ENCODE data around the gene MICOS13. TPM values are rescaled to one million over a fixed set of nuclear protein-coding genes. Genes with fewer than 3 reads are reported as not detected.
"Not testable (repeated sequence)": the region's sequence is repeated elsewhere in the genome, so short reads cannot be mapped to it uniquely, and the experiment has no call there.

MICOS13 gene
- total and polyA plus RNA-seq, 8 donors, result 11.0 to 171 (median 70.8) TPM

DNA sequence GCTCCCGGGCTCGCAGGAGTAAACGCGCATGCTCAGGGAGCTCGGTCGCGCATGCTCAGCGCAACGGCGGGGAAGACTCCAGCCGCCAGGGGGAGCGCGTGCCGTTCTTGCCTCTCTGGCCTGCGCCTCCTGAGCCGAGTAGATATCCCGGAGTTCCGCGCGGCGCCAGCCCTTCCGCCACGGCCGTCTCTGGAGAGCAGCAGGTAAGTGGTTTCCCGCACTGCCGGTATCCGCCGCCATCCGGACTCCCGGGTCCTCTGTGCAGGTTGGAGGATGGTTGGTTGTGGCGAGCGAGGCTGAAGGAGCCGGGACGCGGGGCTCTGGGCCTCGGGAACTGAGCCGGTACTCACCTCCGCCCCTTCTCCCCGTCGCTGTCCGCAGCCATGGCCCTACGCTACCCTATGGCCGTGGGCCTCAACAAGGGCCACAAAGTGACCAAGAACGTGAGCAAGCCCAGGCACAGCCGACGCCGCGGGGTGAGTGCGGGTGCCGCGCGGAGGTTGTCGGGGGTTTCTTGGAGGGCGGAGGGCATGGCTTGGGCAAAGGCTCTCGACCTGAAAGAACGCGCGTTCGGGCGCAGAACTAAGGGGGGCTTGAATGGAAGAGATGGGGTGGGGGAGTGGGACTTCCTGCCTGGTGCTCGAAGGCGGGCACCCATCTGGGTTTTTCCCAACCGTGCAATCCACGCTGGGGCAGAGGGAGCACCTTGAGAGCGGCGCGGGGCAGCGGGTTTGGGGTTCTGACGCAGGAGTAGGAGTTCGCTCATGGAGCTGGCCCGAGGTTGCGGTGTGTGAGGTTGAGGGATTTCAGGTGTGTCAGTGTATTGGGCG, 10.0 kb upstream of the MICOS13 start, which contains the start of gene RPL36:
Gene RPL36 (plus strand): TSS at position 171 of the 830 bp plus-strand sequence. CDS start 213 bp downstream, at position 384.
- Histone ChIP-seq H3K9me3 (no peaks in the 10 kb centered on the region), H3K27me3 (no peaks in the 10 kb centered on the region), H3K4me3 (peak within 1 kb of the TSS; percentile 71 to 88 (median 78)), H3K36me3 (peaks cover 37 to 40% (median 39%) of the 10 kb centered on the region in 4 donors), H3K4me1 (peaks cover 33 to 69% (median 56%) of the 10 kb centered on the region in 4 donors), H3K27ac (peak within 1 kb of the TSS; percentile 77 to 95 (median 93))
- WGBS, 5 donors, result 0 to 1% (median 1%) methylated on average over 16 to 73 of the region's 73 CpGs
- intact Hi-C loops (cut with DNase I; ENCODE audit: low total_unique reads), result no loop called here
- TF ChIP-seq POLR2AphosphoS5 (IDR thresholded peaks at IDR 0.05), result peak; percentile 91 to 99 (median 97)
- no peak for TF ChIP-seq EP300 (IDR thresholded peaks at IDR 0.05)
- peak in 2 of 4 donors; percentile 26 to 48 for TF ChIP-seq POLR2A (IDR thresholded peaks at IDR 0.05)
- TF ChIP-seq, protein P1, sequence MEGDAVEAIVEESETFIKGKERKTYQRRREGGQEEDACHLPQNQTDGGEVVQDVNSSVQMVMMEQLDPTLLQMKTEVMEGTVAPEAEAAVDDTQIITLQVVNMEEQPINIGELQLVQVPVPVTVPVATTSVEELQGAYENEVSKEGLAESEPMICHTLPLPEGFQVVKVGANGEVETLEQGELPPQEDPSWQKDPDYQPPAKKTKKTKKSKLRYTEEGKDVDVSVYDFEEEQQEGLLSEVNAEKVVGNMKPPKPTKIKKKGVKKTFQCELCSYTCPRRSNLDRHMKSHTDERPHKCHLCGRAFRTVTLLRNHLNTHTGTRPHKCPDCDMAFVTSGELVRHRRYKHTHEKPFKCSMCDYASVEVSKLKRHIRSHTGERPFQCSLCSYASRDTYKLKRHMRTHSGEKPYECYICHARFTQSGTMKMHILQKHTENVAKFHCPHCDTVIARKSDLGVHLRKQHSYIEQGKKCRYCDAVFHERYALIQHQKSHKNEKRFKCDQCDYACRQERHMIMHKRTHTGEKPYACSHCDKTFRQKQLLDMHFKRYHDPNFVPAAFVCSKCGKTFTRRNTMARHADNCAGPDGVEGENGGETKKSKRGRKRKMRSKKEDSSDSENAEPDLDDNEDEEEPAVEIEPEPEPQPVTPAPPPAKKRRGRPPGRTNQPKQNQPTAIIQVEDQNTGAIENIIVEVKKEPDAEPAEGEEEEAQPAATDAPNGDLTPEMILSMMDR (IDR thresholded peaks at IDR 0.05), result peak in 5 of 7 experiments; percentile 91 to 99 (median 97)
- DNase-seq, result peak; percentile 99

DNA sequence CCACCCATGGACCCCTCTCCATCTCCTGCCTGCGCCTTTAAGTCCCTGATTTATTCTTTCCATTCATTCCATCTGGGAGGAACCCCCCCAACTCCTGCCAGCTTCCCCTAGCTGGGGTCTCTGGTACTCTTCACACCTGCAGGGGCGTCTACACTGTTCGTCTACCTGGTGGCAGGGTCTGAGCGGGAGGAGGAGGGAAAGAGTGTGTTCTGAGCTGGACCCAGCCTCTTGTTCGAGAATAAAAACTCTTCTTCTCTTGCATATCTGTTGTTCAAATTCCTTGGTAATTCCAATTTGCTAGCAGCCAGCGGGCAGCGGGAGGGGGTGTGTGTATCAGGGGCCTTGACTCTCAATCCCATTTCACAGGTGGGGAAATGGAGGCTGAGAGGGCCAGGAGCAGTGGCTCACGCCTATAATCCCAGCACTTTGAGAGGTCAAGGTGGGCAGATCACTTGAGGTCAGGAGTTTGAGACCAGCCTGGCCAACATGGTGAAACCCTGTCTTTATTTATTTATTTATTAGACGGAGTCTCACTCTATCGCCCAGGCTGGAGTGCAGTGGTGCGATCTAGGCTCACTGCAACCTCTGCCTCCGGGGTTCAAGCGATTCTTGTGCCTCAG, 8.1 kb upstream of the MICOS13 start:
- Histone ChIP-seq H3K4me1 (peaks cover 33 to 60% (median 49%) of the 10 kb centered on the region in 4 donors), H3K36me3 (peaks cover 18 to 20% (median 20%) of the 10 kb centered on the region in 4 donors)
- H3K27me3 ChIP-seq; H3K27ac ChIP-seq; intact Hi-C loops (cut with DNase I; ENCODE audit: low total_unique reads); H3K4me3 ChIP-seq; H3K9me3 ChIP-seq: not testable (repeated sequence)
- 93 to 95% (median 94%) methylated on average over 12 to 13 of the region's 13 CpGs for WGBS, 5 donors
- peak in 1 of 2 donors; percentile 9 for DNase-seq

DNA sequence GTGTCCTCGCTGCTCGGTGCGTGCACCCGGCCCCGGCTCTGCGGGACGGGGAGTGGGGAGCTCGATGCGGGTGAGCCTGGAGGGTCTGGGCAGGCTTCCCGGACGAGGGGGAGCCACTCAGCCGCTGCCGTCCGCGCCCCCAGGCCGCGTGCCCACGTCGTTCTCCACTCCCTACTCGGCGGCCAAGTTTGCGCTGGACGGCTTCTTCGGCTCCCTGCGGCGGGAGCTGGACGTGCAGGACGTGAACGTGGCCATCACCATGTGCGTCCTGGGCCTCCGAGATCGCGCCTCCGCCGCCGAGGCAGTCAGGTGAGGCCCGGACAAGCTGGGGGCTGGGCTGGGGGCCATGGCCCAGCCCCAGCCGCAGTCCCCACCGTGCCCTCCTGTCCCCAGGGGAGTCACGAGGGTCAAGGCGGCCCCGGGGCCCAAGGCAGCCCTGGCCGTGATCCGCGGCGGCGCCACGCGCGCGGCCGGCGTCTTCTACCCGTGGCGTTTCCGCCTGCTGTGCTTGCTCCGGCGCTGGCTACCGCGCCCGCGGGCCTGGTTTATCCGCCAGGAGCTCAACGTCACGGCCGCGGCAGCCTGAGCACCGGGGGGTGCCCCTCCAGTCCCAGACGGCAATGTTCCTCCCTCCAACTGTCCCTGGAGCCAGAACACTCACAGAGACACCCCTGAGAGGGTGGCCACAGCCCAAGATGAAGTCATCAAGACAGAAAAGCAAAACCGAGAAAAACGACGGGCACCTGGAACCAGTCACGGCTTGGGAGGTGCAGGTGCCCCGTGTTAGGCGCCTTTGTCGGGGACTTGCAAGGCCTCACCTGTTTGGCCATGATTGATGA, 7.3 kb upstream of the MICOS13 start:
- DNase-seq, result peak in 1 of 2 donors; percentile 34
- TF ChIP-seq POLR2AphosphoS5 (IDR thresholded peaks at IDR 0.05) (no peak), POLR2A (IDR thresholded peaks at IDR 0.05) (no peak)
- TF ChIP-seq, protein P1 (IDR thresholded peaks at IDR 0.05), result peak in 1 of 7 experiments; percentile 37
- H3K27ac ChIP-seq, result peak overlapping the region; percentile 83 to 92 (median 88)
- H3K36me3 ChIP-seq, result peaks cover 10 to 12% (median 12%) of the 10 kb centered on the region in 4 donors
- H3K27me3 ChIP-seq, result no peaks in the 10 kb centered on the region
- H3K4me1 ChIP-seq, result peaks cover 33 to 52% (median 42%) of the 10 kb centered on the region in 4 donors
- intact Hi-C loops (cut with DNase I; ENCODE audit: low total_unique reads), result no loop called here
- H3K9me3 ChIP-seq, result no peaks in the 10 kb centered on the region
- 55 to 80% (median 58%) methylated on average over 16 to 76 of the region's 76 CpGs for WGBS, 5 donors
- peak overlapping the region; percentile 60 to 70 (median 65) for H3K4me3 ChIP-seq

DNA sequence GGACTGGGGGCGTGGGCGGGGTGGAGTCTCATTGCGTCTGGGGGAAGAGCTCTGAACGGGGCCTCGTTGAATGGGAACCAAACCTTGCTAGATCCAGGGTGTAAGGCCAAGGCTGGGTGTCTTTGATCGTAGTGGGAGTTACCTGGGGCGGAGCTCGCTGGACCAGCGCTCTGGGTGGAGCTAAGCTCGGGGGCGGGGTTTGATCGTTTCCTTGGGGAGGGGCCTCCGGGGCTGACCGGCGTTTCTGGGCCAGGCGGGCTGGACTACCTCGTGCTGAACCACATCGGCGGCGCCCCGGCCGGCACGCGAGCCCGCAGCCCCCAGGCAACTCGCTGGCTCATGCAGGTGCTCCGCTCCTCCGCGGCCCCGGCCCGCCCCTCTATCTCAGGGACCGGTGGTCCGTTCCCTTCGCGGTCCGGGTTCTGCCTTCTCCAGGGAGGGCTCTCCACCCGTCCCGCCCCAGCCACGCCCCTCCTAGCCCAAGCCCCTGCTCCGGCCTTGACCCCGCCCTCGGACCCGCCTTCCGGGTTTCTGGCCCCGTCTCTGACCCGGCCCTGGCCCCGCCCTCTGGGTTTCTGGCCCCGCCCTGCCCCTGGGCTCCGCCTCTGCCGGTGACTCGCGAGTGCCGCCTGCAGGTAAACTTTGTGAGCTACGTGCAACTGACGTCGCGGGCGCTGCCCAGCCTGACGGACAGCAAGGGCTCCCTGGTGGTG, 6.5 kb upstream of the MICOS13 start:
- WGBS, 5 donors, result 0 to 1% (median 0%) methylated on average over 2 to 59 of the region's 59 CpGs
- peaks cover 25 to 44% (median 35%) of the 10 kb centered on the region in 4 donors for H3K4me1 ChIP-seq
- H3K4me3 ChIP-seq, result peak overlapping the region; percentile 60 to 70 (median 65)
- H3K27ac ChIP-seq, result peak overlapping the region; percentile 83 to 92 (median 88)
- H3K9me3 ChIP-seq, result no peaks in the 10 kb centered on the region
- peaks cover 2 to 5% (median 4%) of the 10 kb centered on the region in 4 donors for H3K36me3 ChIP-seq
- H3K27me3 ChIP-seq, result no peaks in the 10 kb centered on the region
- peak; percentile 98 to 99 for DNase-seq
- intact Hi-C loops (cut with DNase I; ENCODE audit: low total_unique reads), result no loop called here
- no peak for TF ChIP-seq POLR2A (IDR thresholded peaks at IDR 0.05)
- peak in 1 of 3 donors; percentile 74 for TF ChIP-seq POLR2AphosphoS5 (IDR thresholded peaks at IDR 0.05)
- TF ChIP-seq, protein P1 (IDR thresholded peaks at IDR 0.05), result peak in 5 of 7 experiments; percentile 68 to 85 (median 72)
- no peak for TF ChIP-seq EP300 (IDR thresholded peaks at IDR 0.05)
